ENCODE results near the gene CFAP410. TPM values are rescaled to one million over a fixed set of nuclear protein-coding genes. Genes with fewer than 3 reads are reported as not detected.

The CFAP410 gene
- total and polyA plus RNA-seq, 12 donors, result 10.9 to 34.7 (median 13.9) TPM

- H3K4me3 ChIP-seq, result peak overlapping the region in 9 of 10 donors; percentile 36 to 90 (median 54)
- DNase-seq (peak; percentile 64 to 79), ATAC-seq (peak; percentile 16 to 54 (median 34))
- peaks cover 5 to 22% (median 18%) of the 10 kb centered on the region in 9 donors for H3K4me1 ChIP-seq
- H3K27me3 ChIP-seq, result no peaks in the 10 kb centered on the region
- 7 to 13% methylated on average over 19 to 25 of the region's 47 CpGs for WGBS, 2 donors
- intact Hi-C loops (cut with DNase I), result loop anchor here in 3 of 10 donors (2.0 to 5.0 kb wide), 2 partner anchors 36 to 37 kb away; partner anchors contain the start of gene PFKL (in 3 of the 3)
- H3K27ac ChIP-seq, result peak overlapping the region in 9 of 10 donors; percentile 62 to 98 (median 84)
- H3K36me3 ChIP-seq, result peaks cover 0 to 28% (median 0%) of the 10 kb centered on the region in 9 donors
- no peaks in the 10 kb centered on the region for H3K9me3 ChIP-seq
- TF ChIP-seq, protein P1, sequence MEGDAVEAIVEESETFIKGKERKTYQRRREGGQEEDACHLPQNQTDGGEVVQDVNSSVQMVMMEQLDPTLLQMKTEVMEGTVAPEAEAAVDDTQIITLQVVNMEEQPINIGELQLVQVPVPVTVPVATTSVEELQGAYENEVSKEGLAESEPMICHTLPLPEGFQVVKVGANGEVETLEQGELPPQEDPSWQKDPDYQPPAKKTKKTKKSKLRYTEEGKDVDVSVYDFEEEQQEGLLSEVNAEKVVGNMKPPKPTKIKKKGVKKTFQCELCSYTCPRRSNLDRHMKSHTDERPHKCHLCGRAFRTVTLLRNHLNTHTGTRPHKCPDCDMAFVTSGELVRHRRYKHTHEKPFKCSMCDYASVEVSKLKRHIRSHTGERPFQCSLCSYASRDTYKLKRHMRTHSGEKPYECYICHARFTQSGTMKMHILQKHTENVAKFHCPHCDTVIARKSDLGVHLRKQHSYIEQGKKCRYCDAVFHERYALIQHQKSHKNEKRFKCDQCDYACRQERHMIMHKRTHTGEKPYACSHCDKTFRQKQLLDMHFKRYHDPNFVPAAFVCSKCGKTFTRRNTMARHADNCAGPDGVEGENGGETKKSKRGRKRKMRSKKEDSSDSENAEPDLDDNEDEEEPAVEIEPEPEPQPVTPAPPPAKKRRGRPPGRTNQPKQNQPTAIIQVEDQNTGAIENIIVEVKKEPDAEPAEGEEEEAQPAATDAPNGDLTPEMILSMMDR (IDR thresholded peaks at IDR 0.05), result peak in 7 of 9 donors; percentile 37 to 62 (median 44)
Observed at GRCh38 chr21:44337941-44338895, 972 bp downstream of the CFAP410 start.

GRCh38 chr21:44337449-44337848, 1.7 kb downstream of the CFAP410 start:
- WGBS, 2 donors, result 72 to 84% methylated on average over 3 of the region's 3 CpGs
- no peak for DNase-seq
- ATAC-seq, result no peak

DNA sequence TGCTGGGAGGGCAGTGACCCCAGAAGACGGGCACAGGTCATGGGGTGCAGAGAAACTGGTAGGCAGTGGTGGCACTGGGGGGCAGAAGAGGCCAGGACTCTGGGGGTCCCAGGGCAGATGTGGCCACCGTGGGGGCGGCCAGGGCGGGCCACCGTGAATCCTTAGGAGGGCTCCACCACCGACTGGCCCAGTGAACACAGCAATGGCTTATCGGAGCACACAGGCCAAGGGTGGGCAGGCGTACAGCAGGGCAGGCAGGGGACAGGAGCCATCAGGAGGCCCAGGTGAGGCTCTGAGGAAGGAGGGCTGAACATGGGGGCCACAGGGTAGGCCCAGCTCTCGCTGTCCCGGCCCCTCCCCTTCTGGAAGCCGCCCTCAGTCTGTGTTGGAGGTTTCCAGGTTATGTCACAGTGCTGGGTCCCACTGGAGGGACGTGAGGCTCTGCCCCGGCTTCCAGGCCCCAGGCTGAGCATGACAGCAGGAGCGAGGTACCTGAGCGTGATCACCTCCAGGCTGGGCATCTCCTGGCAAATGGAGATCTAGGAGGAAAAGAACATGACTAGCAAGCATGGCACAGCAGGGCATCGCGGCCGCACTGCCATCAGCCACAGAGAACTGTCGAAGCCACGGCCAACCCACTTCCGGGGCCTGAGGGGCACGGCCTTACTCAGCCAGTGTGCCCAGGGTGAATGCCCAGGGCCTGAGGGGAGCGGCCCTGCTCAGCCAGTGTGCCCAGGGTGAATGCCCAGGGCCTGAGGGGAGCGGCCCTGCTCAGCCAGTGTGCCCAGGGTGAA, 3.7 kb downstream of the CFAP410 start:
- intact Hi-C loops (cut with DNase I), result loop anchor here in 3 of 10 donors (2.0 to 5.0 kb wide), 2 partner anchors 33 to 35 kb away; partner anchors contain the start of gene PFKL (in 3 of the 3)

More at GRCh38 chr21:44337449-44337848, 1.7 kb downstream of the CFAP410 start:
- H3K27ac ChIP-seq, result peak overlapping the region in 4 of 10 donors; percentile 62 to 98 (median 86)
- H3K27me3 ChIP-seq, result no peaks in the 10 kb centered on the region
- no peaks in the 10 kb centered on the region for H3K9me3 ChIP-seq
- H3K4me3 ChIP-seq, result no peak overlapping the region
- H3K4me1 ChIP-seq, result peaks cover 5 to 22% (median 18%) of the 10 kb centered on the region in 9 donors
- intact Hi-C loops (cut with DNase I), result loop anchor here in 3 of 10 donors (2.0 to 5.0 kb wide), 2 partner anchors 35 to 37 kb away; partner anchors contain the start of gene PFKL (in 3 of the 3)
- TF ChIP-seq, protein P1 (IDR thresholded peaks at IDR 0.05), result no peak
- peaks cover 0 to 36% (median 2%) of the 10 kb centered on the region in 9 donors for H3K36me3 ChIP-seq

More for the DNA sequence above, 3.7 kb downstream of the CFAP410 start:
- Histone ChIP-seq H3K27me3 (no peaks in the 10 kb centered on the region), H3K9me3 (no peaks in the 10 kb centered on the region), H3K27ac (no peak overlapping the region), H3K36me3 (peaks cover 0 to 53% (median 5%) of the 10 kb centered on the region in 9 donors), H3K4me1 (peaks cover 5 to 22% (median 18%) of the 10 kb centered on the region in 9 donors), H3K4me3 (no peak overlapping the region)
- DNase-seq (peak in 1 of 2 donors; percentile 7), ATAC-seq (no peak)
- WGBS, 2 donors, result 95 to 96% methylated on average over 23 of the region's 24 CpGs
- TF ChIP-seq, protein P1 (IDR thresholded peaks at IDR 0.05), result no peak

All from heart right ventricle (tissue), 16 donors.